GM23248 (cell line): Measurements from ENCODE around the gene IL1A.

ENCODE experiments used
- EZH2 ChIP-seq: fragments of 200-600 bp; sonication (generic); IDR thresholded peaks from 2 replicates; pipeline ENCODE4 v1.6.1; 2018; ENCODE audit warnings: antibody characterized with exemption, mild to moderate bottlenecking; ENCODE audit not compliant: insufficient read depth, poor library complexity, severe bottlenecking
- EZH2phosphoT487 ChIP-seq: fragments of 200-600 bp; sonication (generic); IDR thresholded peaks from 2 replicates; pipeline ENCODE4 v1.6.1; 2018; ENCODE audit warnings: antibody characterized with exemption, moderate library complexity, mild to moderate bottlenecking, low read depth; ENCODE audit not compliant: insufficient read depth

- TF ChIP-seq EZH2 (no peak), EZH2phosphoT487 (no peak)
Measured at GRCh38 chr2:112820343-112820742, 36.0 kb upstream of the IL1A start.
